ENCODE data around the gene RYR1.

RYR1 gene

GRCh38 chr19:38617764-38618589, 184.5 kb downstream of the RYR1 start, which contains the start of gene MAP4K1:
Gene MAP4K1 (minus strand): TSS chr19:38617953. CDS start chr19:38617895, 58 bp downstream.
- Mint-ChIP-seq H3K36me3 (ENCODE audit: low read depth) (peaks cover 12% of the 10 kb centered on the region), H3K4me1 (peaks cover 47% of the 10 kb centered on the region), H3K4me3 (peak within 1 kb of the TSS; percentile 100), H3K27me3 (ENCODE audit: low read depth, poor library complexity) (peaks cover 7% of the 10 kb centered on the region), H3K27ac (peak within 1 kb of the TSS; percentile 39), H3K9me3 (no peaks in the 10 kb centered on the region)
- DNase-seq = no peak
- no peak for TF ChIP-seq CTCF (IDR thresholded peaks at IDR 0.05)

- peak; percentile 100 for DNase-seq
- TF ChIP-seq CTCF (IDR thresholded peaks at IDR 0.05) = no peak
- Mint-ChIP-seq H3K9me3 (no peaks in the 10 kb centered on the region), H3K36me3 (ENCODE audit: low read depth) (peaks cover 17% of the 10 kb centered on the region), H3K4me1 (peaks cover 47% of the 10 kb centered on the region), H3K4me3 (peak within 1 kb of the TSS; percentile 100), H3K27ac (peak within 1 kb of the TSS; percentile 99), H3K27me3 (ENCODE audit: low read depth, poor library complexity) (peaks cover 3% of the 10 kb centered on the region)
These were observed 185.3 kb downstream of the RYR1 start, which contains the start of gene EIF3K for GRCh38 chr19:38618590-38619360. Gene EIF3K (plus strand): TSS chr19:38619188. CDS start chr19:38619269, 81 bp downstream.

GRCh38 chr19:38619361-38620174, 186.1 kb downstream of the RYR1 start:
- Mint-ChIP-seq H3K27me3 (ENCODE audit: low read depth, poor library complexity) (peaks cover 3% of the 10 kb centered on the region), H3K36me3 (ENCODE audit: low read depth) (peaks cover 22% of the 10 kb centered on the region), H3K27ac (peak overlapping the region; percentile 99), H3K9me3 (no peaks in the 10 kb centered on the region), H3K4me3 (peak overlapping the region; percentile 100), H3K4me1 (peaks cover 47% of the 10 kb centered on the region)
- TF ChIP-seq CTCF (IDR thresholded peaks at IDR 0.05) = no peak
- DNase-seq = no peak

GRCh38 chr19:38624822-38625221, 191.3 kb downstream of the RYR1 start:
- Mint-ChIP-seq H3K9me3 (no peaks in the 10 kb centered on the region), H3K36me3 (ENCODE audit: low read depth) (peaks cover 58% of the 10 kb centered on the region), H3K4me1 (peaks cover 6% of the 10 kb centered on the region), H3K27me3 (ENCODE audit: low read depth, poor library complexity) (peaks cover 6% of the 10 kb centered on the region), H3K4me3 (no peak overlapping the region), H3K27ac (no peak overlapping the region)
- DNase-seq = no peak
- no peak for TF ChIP-seq CTCF (IDR thresholded peaks at IDR 0.05)

- H3K36me3 Mint-ChIP-seq (ENCODE audit: low read depth) = peaks cover 65% of the 10 kb centered on the region
- H3K4me3 Mint-ChIP-seq = no peak overlapping the region
- H3K9me3 Mint-ChIP-seq = no peaks in the 10 kb centered on the region
- no peak for DNase-seq
- H3K27me3 Mint-ChIP-seq (ENCODE audit: low read depth, poor library complexity) = peaks cover 6% of the 10 kb centered on the region
- TF ChIP-seq CTCF (IDR thresholded peaks at IDR 0.05) = no peak
- peaks cover 7% of the 10 kb centered on the region for H3K4me1 Mint-ChIP-seq
- no peak overlapping the region for H3K27ac Mint-ChIP-seq
These were observed 192.9 kb downstream of the RYR1 start for GRCh38 chr19:38626401-38626800.

Data from nephron progenitor cell (in vitro differentiated cells).